Measurements from ENCODE around the gene PCGF1. TPM values are rescaled to one million over a fixed set of nuclear protein-coding genes. Genes with fewer than 3 reads are reported as not detected.

The PCGF1 gene
- total and polyA plus RNA-seq, 2 of the 13 experiments (the other 11 are each of a cell fraction or from before 2014, with no cell fraction given): 20.4 to 22.6 TPM

DNA sequence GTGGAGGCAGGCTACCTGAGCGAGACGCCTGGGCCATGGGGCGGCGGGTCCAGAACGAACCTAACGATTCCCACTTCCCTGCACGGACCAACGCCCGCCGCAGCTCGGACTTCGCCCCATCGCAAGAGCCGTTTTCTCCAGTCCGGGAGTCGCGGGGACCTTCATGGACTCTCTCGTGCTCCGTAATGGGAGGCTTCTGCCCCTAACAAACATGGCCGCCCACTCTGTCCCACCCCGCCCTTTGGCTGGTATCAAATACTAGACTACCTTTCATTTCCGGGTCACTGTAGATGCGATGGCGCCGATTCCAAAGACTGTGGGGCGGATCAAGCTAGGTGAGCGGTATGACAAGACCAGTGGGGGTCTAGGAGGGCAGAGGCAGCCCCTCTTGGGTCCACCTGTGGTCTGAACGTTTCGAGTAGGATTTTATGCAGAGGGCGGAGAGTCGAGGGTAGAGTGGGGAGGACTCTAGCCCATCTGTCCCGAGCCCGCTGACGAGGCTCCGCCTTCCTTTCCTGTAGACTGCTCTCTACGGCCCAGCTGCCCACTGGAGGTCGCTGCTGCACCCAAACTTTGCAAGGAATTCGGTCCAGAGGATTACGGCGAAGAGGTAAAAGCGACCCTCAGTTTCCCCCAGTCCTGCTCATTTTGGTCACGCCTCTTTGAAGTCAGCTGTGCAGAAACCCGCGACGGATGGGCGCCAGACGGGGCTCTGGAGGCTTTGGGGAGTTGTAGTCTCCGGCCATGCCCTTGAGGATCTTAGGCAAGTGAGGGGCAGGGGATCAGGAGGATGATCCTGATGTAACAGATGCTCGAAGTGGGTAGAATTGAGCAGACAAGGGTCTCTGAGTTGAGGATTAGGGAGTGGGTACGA lies 24.5 kb downstream of the PCGF1 start, which contains the start of the genes CCDC142 and TTC31 (continued):
- TF ChIP-seq, protein P1, sequence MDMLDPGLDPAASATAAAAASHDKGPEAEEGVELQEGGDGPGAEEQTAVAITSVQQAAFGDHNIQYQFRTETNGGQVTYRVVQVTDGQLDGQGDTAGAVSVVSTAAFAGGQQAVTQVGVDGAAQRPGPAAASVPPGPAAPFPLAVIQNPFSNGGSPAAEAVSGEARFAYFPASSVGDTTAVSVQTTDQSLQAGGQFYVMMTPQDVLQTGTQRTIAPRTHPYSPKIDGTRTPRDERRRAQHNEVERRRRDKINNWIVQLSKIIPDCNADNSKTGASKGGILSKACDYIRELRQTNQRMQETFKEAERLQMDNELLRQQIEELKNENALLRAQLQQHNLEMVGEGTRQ (IDR thresholded peaks at IDR 0.05; ENCODE audit: low read depth, low read length): no peak
- TF ChIP-seq, protein P1 (CRISPR knock-in tag; IDR thresholded peaks at IDR 0.05; ENCODE audit: borderline replicate concordance): peak; percentile 50; the same call in 1 of the 2 replicates
- TF ChIP-seq, protein P2, sequence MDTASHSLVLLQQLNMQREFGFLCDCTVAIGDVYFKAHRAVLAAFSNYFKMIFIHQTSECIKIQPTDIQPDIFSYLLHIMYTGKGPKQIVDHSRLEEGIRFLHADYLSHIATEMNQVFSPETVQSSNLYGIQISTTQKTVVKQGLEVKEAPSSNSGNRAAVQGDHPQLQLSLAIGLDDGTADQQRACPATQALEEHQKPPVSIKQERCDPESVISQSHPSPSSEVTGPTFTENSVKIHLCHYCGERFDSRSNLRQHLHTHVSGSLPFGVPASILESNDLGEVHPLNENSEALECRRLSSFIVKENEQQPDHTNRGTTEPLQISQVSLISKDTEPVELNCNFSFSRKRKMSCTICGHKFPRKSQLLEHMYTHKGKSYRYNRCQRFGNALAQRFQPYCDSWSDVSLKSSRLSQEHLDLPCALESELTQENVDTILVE (CRISPR knock-in tag; IDR thresholded peaks at IDR 0.05): peak; percentile 96
- TF ChIP-seq, protein P3, sequence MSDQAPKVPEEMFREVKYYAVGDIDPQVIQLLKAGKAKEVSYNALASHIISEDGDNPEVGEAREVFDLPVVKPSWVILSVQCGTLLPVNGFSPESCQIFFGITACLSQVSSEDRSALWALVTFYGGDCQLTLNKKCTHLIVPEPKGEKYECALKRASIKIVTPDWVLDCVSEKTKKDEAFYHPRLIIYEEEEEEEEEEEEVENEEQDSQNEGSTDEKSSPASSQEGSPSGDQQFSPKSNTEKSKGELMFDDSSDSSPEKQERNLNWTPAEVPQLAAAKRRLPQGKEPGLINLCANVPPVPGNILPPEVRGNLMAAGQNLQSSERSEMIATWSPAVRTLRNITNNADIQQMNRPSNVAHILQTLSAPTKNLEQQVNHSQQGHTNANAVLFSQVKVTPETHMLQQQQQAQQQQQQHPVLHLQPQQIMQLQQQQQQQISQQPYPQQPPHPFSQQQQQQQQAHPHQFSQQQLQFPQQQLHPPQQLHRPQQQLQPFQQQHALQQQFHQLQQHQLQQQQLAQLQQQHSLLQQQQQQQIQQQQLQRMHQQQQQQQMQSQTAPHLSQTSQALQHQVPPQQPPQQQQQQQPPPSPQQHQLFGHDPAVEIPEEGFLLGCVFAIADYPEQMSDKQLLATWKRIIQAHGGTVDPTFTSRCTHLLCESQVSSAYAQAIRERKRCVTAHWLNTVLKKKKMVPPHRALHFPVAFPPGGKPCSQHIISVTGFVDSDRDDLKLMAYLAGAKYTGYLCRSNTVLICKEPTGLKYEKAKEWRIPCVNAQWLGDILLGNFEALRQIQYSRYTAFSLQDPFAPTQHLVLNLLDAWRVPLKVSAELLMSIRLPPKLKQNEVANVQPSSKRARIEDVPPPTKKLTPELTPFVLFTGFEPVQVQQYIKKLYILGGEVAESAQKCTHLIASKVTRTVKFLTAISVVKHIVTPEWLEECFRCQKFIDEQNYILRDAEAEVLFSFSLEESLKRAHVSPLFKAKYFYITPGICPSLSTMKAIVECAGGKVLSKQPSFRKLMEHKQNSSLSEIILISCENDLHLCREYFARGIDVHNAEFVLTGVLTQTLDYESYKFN (CRISPR knock-in tag; conservative IDR thresholded peaks at IDR 0.05): peak; percentile 64
- TF ChIP-seq ZZZ3 (CRISPR knock-in tag; IDR thresholded peaks at IDR 0.05; ENCODE audit: borderline replicate concordance) (no peak), TGIF2 (CRISPR knock-in tag; IDR thresholded peaks at IDR 0.05) (peak; percentile 84), TEAD2 (CRISPR knock-in tag; IDR thresholded peaks at IDR 0.05) (no peak), ZNF766 (CRISPR knock-in tag; IDR thresholded peaks at IDR 0.05; ENCODE audit: borderline replicate concordance) (peak; percentile 58; the same call in 1 of the 2 replicates), ZNF879 (CRISPR knock-in tag; IDR thresholded peaks at IDR 0.05) (no peak), RCOR2 (CRISPR knock-in tag; IDR thresholded peaks at IDR 0.05) (peak; percentile 16; the same call in 1 of the 2 replicates), HMG20B (CRISPR knock-in tag; conservative IDR thresholded peaks at IDR 0.05) (no peak; the same call in none of the 2 replicates), RARA (CRISPR knock-in tag; IDR thresholded peaks at IDR 0.05) (peak; percentile 36), KAT8 (CRISPR knock-in tag; IDR thresholded peaks at IDR 0.05) (peak; percentile 98)
- TF ChIP-seq, protein P4, sequence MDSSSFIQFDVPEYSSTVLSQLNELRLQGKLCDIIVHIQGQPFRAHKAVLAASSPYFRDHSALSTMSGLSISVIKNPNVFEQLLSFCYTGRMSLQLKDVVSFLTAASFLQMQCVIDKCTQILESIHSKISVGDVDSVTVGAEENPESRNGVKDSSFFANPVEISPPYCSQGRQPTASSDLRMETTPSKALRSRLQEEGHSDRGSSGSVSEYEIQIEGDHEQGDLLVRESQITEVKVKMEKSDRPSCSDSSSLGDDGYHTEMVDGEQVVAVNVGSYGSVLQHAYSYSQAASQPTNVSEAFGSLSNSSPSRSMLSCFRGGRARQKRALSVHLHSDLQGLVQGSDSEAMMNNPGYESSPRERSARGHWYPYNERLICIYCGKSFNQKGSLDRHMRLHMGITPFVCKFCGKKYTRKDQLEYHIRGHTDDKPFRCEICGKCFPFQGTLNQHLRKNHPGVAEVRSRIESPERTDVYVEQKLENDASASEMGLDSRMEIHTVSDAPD (CRISPR knock-in tag; IDR thresholded peaks at IDR 0.05): peak; percentile 83
- TF ChIP-seq, protein P5, sequence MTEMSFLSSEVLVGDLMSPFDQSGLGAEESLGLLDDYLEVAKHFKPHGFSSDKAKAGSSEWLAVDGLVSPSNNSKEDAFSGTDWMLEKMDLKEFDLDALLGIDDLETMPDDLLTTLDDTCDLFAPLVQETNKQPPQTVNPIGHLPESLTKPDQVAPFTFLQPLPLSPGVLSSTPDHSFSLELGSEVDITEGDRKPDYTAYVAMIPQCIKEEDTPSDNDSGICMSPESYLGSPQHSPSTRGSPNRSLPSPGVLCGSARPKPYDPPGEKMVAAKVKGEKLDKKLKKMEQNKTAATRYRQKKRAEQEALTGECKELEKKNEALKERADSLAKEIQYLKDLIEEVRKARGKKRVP (CRISPR knock-in tag; IDR thresholded peaks at IDR 0.05): peak in 1 of 2 experiments; percentile 84; a peak in 2 of 4 replicates
- TF ChIP-seq, protein P6, sequence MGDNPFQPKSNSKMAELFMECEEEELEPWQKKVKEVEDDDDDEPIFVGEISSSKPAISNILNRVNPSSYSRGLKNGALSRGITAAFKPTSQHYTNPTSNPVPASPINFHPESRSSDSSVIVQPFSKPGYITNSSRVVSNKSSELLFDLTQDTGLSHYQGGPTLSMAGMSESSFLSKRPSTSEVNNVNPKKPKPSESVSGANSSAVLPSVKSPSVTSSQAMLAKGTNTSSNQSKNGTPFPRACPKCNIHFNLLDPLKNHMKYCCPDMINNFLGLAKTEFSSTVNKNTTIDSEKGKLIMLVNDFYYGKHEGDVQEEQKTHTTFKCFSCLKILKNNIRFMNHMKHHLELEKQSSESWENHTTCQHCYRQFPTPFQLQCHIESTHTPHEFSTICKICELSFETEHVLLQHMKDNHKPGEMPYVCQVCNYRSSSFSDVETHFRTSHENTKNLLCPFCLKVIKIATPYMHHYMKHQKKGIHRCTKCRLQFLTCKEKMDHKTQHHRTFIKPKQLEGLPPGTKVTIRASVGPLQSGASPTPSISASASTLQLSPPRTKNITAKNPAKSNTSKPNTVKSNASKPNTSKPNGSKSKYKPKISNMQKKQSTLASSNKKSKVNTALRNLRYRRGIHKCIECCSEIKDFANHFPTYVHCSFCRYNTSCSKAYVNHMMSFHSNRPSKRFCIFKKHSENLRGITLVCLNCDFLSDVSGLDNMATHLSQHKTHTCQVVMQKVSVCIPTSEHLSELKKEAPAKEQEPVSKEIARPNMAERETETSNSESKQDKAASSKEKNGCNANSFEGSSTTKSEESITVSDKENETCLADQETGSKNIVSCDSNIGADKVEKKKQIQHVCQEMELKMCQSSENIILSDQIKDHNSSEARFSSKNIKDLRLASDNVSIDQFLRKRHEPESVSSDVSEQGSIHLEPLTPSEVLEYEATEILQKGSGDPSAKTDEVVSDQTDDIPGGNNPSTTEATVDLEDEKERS (CRISPR knock-in tag; IDR thresholded peaks at IDR 0.05): peak; percentile 63
